GM18858 (cell line): ENCODE results near the gene IKZF1.

Experiments
- ATAC-seq: cut with Tn5 transposase; IDR thresholded peaks from one replicate; pipeline ENCODE4 v1.9.1; 2021; ENCODE audit not compliant: unreplicated experiment

IKZF1 gene

GRCh38 chr7:50282813-50283605, 21.5 kb upstream of the IKZF1 start:
- no peak for ATAC-seq

GRCh38 chr7:50283731-50284130, 20.8 kb upstream of the IKZF1 start:
- no peak for ATAC-seq

GRCh38 chr7:50284296-50284695, 20.2 kb upstream of the IKZF1 start:
- no peak for ATAC-seq

- no peak for ATAC-seq
Observed at GRCh38 chr7:50285269-50285668, 19.2 kb upstream of the IKZF1 start.

- ATAC-seq: no peak
Observed at GRCh38 chr7:50287129-50287528, 17.4 kb upstream of the IKZF1 start.

GRCh38 chr7:50292165-50292757, 12.3 kb upstream of the IKZF1 start:
- no peak for ATAC-seq

- no peak for ATAC-seq
Observed at GRCh38 chr7:50292763-50293162, 11.8 kb upstream of the IKZF1 start.

GRCh38 chr7:50293509-50294179, 10.9 kb upstream of the IKZF1 start:
- ATAC-seq: peak; percentile 79

- ATAC-seq: no peak
Observed at GRCh38 chr7:50295133-50295532, 9.4 kb upstream of the IKZF1 start.

- no peak for ATAC-seq
Observed at GRCh38 chr7:50296799-50297198, 7.7 kb upstream of the IKZF1 start.

- ATAC-seq: no peak
Observed at GRCh38 chr7:50298811-50299562, 5.5 kb upstream of the IKZF1 start.

GRCh38 chr7:50300336-50300735, 4.2 kb upstream of the IKZF1 start:
- no peak for ATAC-seq

- ATAC-seq: no peak
Observed at GRCh38 chr7:50302486-50303334, 1.8 kb upstream of the IKZF1 start.

- ATAC-seq: peak; percentile 20
Observed at GRCh38 chr7:50303335-50304128, 984 bp upstream of the IKZF1 start.

GRCh38 chr7:50304911-50305582, 531 bp downstream of the IKZF1 start:
- ATAC-seq: peak; percentile 31

- no peak for ATAC-seq
Observed at GRCh38 chr7:50305583-50306493, 1.3 kb downstream of the IKZF1 start.

GRCh38 chr7:50306494-50307367, 2.2 kb downstream of the IKZF1 start:
- no peak for ATAC-seq
